HFFc6 (cell line): Measurements from ENCODE around the gene SLC35D2. TPM values are rescaled to one million over a fixed set of nuclear protein-coding genes. Genes with fewer than 3 reads are reported as not detected.
"Not testable (repeated sequence)": the region's sequence is repeated elsewhere in the genome, so short reads cannot be mapped to it uniquely, and the experiment has no call there.

ENCODE experiments used
- DNase-seq: peaks from one replicate; pipeline ENCODE4 v3.0.0-alpha.2; 2018
- H3K27ac Mint-ChIP-seq: 2 replicates; pipeline ENCODE4 v1.8.0; 2020; ENCODE audit warnings: mild to moderate bottlenecking, mixed read lengths
- H3K27me3 Mint-ChIP-seq: 2 replicates; pipeline ENCODE4 v1.8.0; 2021; ENCODE audit warnings: mild to moderate bottlenecking, moderate library complexity, mixed read lengths; ENCODE audit not compliant: insufficient read depth
- H3K36me3 Mint-ChIP-seq: 2 replicates; pipeline ENCODE4 v1.8.0; 2021; ENCODE audit warnings: low read depth, mixed read lengths
- H3K4me1 Mint-ChIP-seq: 2 replicates; pipeline ENCODE4 v1.8.0; 2020; ENCODE audit warnings: low read depth, mixed read lengths
- H3K4me3 Mint-ChIP-seq: 2 replicates; pipeline ENCODE4 v1.8.0; 2020; ENCODE audit warnings: mild to moderate bottlenecking, moderate library complexity, mixed read lengths
- H3K9me3 Mint-ChIP-seq: 2 replicates; pipeline ENCODE4 v1.8.0; 2020; ENCODE audit warnings: mild to moderate bottlenecking, mixed read lengths
- total RNA-seq, 6 experiments: library from RNA; stranded (reverse); fragmentation: NEBNext Ultra II Directional; extraction: Animal tissue kit (Norgen Biotek cat#: 25700); gene quantifications; 2 replicates in 1 of 6; 3 replicates in 5 of 6; pipeline ENCODE4 v1.2.3, GENCODE V29; 2021
- TF ChIP-seq, protein P1 (sequence below): fragments of 200-600 bp; sonication (generic); IDR thresholded peaks from 2 replicates; pipeline ENCODE4 v1.5.0; 2021; ENCODE audit warnings: antibody characterized with exemption, mild to moderate bottlenecking

Gene SLC35D2
- total RNA-seq, 6 experiments from 2014 or later, result 15.6 to 23.9 (median 19.9) TPM

DNA sequence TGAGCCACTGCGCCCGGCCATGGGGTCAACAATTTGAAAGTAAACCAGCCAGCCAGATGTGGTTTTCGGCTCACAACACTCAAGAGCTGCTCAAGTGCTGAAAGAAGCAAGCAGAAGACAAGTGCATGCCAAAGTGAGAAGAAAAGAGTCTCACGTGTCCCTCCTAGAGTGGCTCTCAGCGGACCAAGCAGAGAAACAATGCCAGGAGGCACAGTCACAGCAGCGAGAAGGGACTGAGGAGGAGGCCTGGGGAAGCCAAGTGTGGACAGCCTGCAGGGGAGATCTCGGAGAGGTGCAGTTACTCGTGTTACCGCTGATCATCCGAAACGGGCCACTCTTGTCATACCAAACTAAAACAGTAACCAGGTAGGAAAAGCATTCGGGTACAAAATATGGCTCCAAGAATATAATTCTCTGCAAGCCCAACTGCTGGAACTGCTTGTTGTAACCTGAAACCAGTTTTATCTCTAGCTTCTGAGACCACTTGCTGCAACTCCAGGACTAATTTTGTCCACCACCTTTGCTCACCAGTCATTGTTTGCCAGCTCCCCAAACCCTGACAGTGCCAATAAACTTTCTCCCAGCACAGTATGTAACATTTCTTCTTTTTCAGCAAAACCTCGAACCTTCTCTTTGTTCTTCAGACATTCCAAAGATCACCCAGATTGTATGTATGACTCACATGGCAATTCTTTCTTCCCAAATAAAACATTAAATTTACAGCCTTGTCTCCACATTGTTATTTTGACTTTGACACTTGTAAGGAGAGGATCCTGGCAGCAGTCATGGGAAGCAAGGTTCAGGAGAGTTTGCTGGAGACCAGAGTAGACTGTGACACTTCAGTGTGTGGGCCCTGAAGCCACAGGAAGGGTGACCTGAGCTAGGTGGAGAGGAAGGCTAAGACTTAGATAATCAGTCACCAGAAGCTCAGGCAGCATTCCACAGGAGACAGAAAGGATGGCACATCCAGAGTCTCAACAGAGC, 6.3 kb downstream of the SLC35D2 start:
- DNase-seq, result peak; percentile 46
- H3K4me1 Mint-ChIP-seq, result peaks cover 30% of the 10 kb centered on the region
- H3K27me3 Mint-ChIP-seq, result peaks cover 3% of the 10 kb centered on the region; the same call in 1 of the 2 replicates
- peaks cover 12% of the 10 kb centered on the region; the same call in 1 of the 2 replicates for H3K36me3 Mint-ChIP-seq
- H3K9me3 Mint-ChIP-seq, result no peaks in the 10 kb centered on the region
- TF ChIP-seq, protein P1, sequence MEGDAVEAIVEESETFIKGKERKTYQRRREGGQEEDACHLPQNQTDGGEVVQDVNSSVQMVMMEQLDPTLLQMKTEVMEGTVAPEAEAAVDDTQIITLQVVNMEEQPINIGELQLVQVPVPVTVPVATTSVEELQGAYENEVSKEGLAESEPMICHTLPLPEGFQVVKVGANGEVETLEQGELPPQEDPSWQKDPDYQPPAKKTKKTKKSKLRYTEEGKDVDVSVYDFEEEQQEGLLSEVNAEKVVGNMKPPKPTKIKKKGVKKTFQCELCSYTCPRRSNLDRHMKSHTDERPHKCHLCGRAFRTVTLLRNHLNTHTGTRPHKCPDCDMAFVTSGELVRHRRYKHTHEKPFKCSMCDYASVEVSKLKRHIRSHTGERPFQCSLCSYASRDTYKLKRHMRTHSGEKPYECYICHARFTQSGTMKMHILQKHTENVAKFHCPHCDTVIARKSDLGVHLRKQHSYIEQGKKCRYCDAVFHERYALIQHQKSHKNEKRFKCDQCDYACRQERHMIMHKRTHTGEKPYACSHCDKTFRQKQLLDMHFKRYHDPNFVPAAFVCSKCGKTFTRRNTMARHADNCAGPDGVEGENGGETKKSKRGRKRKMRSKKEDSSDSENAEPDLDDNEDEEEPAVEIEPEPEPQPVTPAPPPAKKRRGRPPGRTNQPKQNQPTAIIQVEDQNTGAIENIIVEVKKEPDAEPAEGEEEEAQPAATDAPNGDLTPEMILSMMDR, result no peak
- peak overlapping the region; percentile 71 for H3K27ac Mint-ChIP-seq
- peak overlapping the region; percentile 13 for H3K4me3 Mint-ChIP-seq

DNA sequence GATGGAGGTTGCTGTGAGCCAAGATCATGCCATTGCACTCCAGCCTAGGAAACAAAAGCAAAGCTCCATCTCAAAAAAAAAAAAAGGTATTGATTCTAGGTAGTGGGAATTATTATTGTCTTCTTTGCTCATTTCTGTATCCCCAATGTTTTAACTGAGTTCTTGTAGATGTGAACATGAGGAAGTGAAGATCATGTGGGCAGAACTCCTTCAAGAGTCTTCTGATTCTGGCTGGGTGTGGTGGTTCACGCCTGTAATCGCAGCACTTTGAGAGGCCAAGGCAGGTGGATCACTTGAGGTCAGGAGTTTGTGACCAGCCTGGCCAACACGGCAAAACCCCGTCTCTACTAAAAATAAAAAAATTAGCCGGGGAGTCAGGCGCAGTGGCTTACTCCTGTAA, 8.0 kb downstream of the SLC35D2 start:
- not testable (repeated sequence) for H3K9me3 Mint-ChIP-seq, DNase-seq, H3K27ac Mint-ChIP-seq, H3K27me3 Mint-ChIP-seq, H3K4me3 Mint-ChIP-seq, H3K36me3 Mint-ChIP-seq
- H3K4me1 Mint-ChIP-seq, result peaks cover 18% of the 10 kb centered on the region

DNA sequence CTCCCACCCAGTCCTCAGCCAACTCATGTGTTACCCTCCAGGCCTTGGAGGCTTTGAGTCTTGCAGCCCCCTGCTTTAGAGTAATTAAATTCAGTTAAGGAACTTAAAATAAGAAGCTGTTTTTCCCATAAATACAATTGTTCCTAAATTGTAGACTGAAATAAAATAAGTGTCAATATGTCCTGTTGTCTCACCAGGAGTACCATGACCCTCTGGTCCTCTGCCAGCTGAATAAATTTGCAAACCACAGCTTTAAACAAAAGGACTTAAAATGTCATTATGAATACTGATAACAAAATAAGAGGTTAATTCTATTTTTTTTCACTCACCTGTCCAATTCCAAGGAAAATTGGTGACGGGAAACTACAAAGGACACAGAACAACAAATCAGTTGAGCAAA, 15.6 kb downstream of the SLC35D2 start:
- Mint-ChIP-seq H3K4me3 (no peak overlapping the region), H3K27me3 (peaks cover 1% of the 10 kb centered on the region; the same call in 1 of the 2 replicates), H3K4me1 (no peaks in the 10 kb centered on the region), H3K27ac (no peak overlapping the region), H3K36me3 (peaks cover 7% of the 10 kb centered on the region), H3K9me3 (no peaks in the 10 kb centered on the region)
- TF ChIP-seq, protein P1, result no peak
- no peak for DNase-seq

DNA sequence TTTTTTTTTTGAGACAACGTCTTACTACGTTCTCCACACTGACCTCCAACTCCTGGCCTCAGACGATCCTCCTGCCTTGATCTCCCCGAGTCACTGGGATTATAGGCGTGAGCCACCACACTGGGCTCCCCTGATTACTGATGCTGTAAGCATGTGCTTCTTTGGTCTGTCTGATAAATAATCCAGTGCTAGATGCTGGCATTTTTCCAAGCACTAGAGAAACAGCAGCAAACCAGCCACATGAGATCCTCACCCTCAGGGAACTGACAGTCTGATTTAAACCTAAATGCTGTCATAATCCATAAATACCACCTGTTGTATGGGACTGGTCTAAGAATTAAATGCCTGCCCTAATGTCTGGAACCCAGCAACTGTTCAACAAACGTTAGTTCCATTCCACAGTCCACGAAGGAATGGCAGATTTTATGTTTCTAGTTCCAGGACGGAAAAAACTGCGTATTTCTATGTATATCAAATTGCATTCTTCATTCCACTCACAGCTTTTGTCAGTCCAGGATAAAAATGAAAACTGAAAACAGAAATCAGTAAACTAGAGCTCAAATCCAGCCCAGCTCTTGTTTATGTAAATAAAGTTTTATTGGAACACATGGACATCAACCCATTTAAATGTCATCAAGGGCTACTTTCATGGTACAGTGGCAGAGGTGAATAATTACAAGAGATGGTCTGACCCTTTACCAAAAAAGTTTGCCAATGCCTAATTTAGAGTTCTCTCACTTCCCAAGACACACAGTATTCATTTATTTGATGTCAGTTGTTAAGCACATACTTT, 20.1 kb downstream of the SLC35D2 start:
- H3K27me3 Mint-ChIP-seq, result peaks cover 1% of the 10 kb centered on the region; the same call in 1 of the 2 replicates
- H3K9me3 Mint-ChIP-seq, result no peaks in the 10 kb centered on the region
- DNase-seq, result no peak
- peaks cover 21% of the 10 kb centered on the region for H3K36me3 Mint-ChIP-seq
- TF ChIP-seq, protein P1, result no peak
- no peaks in the 10 kb centered on the region for H3K4me1 Mint-ChIP-seq
- H3K27ac Mint-ChIP-seq, result no peak overlapping the region
- no peak overlapping the region for H3K4me3 Mint-ChIP-seq

DNA sequence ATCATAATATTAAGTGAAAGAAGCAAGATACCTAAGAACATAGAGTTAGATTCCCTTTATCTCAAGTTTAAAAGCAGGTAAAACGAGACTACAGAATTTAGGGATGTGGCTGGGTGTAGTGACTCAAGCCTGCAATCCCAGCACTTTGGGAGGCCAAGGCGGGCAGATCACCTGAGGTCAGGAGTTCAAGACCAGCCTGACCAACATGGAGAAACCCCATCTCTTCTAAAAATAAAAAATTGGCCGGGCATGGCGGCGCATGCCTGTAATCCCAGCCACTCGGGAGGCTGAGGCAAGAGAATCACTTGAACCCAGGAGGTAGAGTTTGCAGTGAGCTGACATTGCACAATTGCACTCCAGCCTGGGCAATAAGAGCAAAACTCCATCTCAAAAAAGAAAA, 21.4 kb downstream of the SLC35D2 start:
- H3K4me3 Mint-ChIP-seq, H3K27ac Mint-ChIP-seq, H3K4me1 Mint-ChIP-seq, DNase-seq, H3K9me3 Mint-ChIP-seq, H3K27me3 Mint-ChIP-seq: not testable (repeated sequence)
- H3K36me3 Mint-ChIP-seq, result peaks cover 21% of the 10 kb centered on the region

DNA sequence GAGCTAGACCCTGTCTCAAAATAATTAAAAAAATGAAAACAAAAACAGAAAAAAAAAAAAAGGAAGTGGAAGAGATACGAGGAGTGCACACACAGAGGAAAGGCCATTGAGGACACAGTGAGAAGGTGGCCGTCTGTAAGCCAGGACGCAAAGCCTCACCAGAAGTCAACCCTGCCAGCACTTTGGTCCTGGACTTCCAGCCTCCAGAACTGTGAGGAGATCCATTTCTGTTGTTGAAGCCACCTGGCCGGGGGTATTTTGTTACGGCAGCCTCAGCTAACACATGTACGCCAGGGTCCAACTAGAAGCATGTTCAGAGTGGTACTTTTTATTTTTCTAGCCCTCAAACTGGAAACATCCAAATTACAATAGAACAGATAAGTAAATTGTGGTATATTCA, 21.8 kb downstream of the SLC35D2 start:
- TF ChIP-seq, protein P1, result no peak
- Mint-ChIP-seq H3K9me3 (no peaks in the 10 kb centered on the region), H3K27ac (no peak overlapping the region), H3K36me3 (peaks cover 21% of the 10 kb centered on the region), H3K4me3 (no peak overlapping the region), H3K27me3 (peaks cover 1% of the 10 kb centered on the region; the same call in 1 of the 2 replicates), H3K4me1 (no peaks in the 10 kb centered on the region)
- DNase-seq, result no peak
